HL-60 (cell line): ENCODE measurements around the gene ITPA.

Source experiments
- POLR2AphosphoS5 ChIP-seq: IDR thresholded peaks from 2 replicates; pipeline ENCODE4 v1.6.1; 2012; ENCODE audit warnings: low read depth
- TF ChIP-seq, protein P1 (sequence below): IDR thresholded peaks from one replicate; pipeline ENCODE4 v1.5.1; 2011; ENCODE audit warnings: low read length, control low read depth, inconsistent platforms; ENCODE audit not compliant: insufficient read depth

DNA sequence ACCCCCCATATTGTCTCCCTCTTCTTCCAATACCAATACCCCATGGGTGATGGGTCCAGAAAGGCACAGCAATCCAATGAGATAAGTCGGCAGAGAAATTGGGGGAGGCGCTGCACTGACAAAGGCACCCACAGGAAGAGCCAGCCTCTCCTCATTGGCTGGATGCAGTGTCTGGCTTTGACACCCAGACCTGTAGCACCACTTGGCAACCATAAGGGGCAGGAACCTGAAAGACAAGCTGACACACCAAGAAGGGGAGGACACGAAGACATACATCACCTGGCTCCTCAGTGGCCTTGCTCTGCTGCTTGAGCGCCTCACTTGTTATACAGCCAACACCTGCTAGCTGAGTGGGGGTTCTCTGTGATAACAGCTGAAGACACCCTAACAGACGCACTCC is 49.1 kb downstream of the ITPA start:
- TF ChIP-seq, protein P1, sequence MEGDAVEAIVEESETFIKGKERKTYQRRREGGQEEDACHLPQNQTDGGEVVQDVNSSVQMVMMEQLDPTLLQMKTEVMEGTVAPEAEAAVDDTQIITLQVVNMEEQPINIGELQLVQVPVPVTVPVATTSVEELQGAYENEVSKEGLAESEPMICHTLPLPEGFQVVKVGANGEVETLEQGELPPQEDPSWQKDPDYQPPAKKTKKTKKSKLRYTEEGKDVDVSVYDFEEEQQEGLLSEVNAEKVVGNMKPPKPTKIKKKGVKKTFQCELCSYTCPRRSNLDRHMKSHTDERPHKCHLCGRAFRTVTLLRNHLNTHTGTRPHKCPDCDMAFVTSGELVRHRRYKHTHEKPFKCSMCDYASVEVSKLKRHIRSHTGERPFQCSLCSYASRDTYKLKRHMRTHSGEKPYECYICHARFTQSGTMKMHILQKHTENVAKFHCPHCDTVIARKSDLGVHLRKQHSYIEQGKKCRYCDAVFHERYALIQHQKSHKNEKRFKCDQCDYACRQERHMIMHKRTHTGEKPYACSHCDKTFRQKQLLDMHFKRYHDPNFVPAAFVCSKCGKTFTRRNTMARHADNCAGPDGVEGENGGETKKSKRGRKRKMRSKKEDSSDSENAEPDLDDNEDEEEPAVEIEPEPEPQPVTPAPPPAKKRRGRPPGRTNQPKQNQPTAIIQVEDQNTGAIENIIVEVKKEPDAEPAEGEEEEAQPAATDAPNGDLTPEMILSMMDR, result no peak
- TF ChIP-seq POLR2AphosphoS5, result no peak
